HG02610 (cell line): ENCODE results near the gene KDM4B.

Experiments used
- ATAC-seq: cut with Tn5 transposase; IDR thresholded peaks from one replicate; pipeline ENCODE4 v1.9.1; 2021; ENCODE audit warnings: mild to moderate bottlenecking, moderate library complexity; ENCODE audit not compliant: unreplicated experiment

Gene KDM4B

GRCh38 chr19:5086230-5086629, 117.3 kb downstream of the KDM4B start:
- ATAC-seq = no peak

GRCh38 chr19:5086725-5087439, 118.0 kb downstream of the KDM4B start:
- ATAC-seq = no peak

GRCh38 chr19:5089283-5089682, 120.4 kb downstream of the KDM4B start:
- ATAC-seq = no peak

- ATAC-seq = no peak
These were observed 121.6 kb downstream of the KDM4B start for GRCh38 chr19:5090465-5091017.

GRCh38 chr19:5091018-5091683, 122.2 kb downstream of the KDM4B start:
- ATAC-seq = no peak

- no peak for ATAC-seq
These were observed 123.0 kb downstream of the KDM4B start for GRCh38 chr19:5091684-5092480.

- ATAC-seq = no peak
These were observed 123.5 kb downstream of the KDM4B start for GRCh38 chr19:5092481-5092843.

GRCh38 chr19:5093297-5093928, 124.5 kb downstream of the KDM4B start:
- no peak for ATAC-seq

- no peak for ATAC-seq
These were observed 125.2 kb downstream of the KDM4B start for GRCh38 chr19:5093948-5094718.

- ATAC-seq = no peak
These were observed 126.1 kb downstream of the KDM4B start for GRCh38 chr19:5094768-5095567.

- no peak for ATAC-seq
These were observed 126.6 kb downstream of the KDM4B start for GRCh38 chr19:5095568-5095850.

GRCh38 chr19:5096536-5096935, 127.6 kb downstream of the KDM4B start:
- ATAC-seq = no peak

- no peak for ATAC-seq
These were observed 128.5 kb downstream of the KDM4B start for GRCh38 chr19:5097331-5097930.

GRCh38 chr19:5097959-5098623, 129.2 kb downstream of the KDM4B start:
- ATAC-seq = no peak

- no peak for ATAC-seq
These were observed 129.7 kb downstream of the KDM4B start for GRCh38 chr19:5098646-5099045.

GRCh38 chr19:5099701-5100221, 130.8 kb downstream of the KDM4B start:
- no peak for ATAC-seq

- no peak for ATAC-seq
These were observed 133.0 kb downstream of the KDM4B start for GRCh38 chr19:5101871-5102270.

GRCh38 chr19:5102520-5102919, 133.6 kb downstream of the KDM4B start:
- no peak for ATAC-seq
